Measurements from ENCODE around the gene ALOX5.

ALOX5 gene

GRCh38 chr10:45422866-45423659 lies 49.0 kb downstream of the ALOX5 start:
- no peak for DNase-seq (ENCODE audit: low read depth in 2 of 3, low spot score in 1 of 3)

GRCh38 chr10:45423976-45424499 lies 50.0 kb downstream of the ALOX5 start:
- no peak for DNase-seq (ENCODE audit: low read depth in 2 of 3, low spot score in 1 of 3)

- DNase-seq (ENCODE audit: low read depth in 2 of 3, low spot score in 1 of 3), result no peak
These were observed 50.8 kb downstream of the ALOX5 start for GRCh38 chr10:45424668-45425404.

GRCh38 chr10:45425621-45426563 lies 51.9 kb downstream of the ALOX5 start:
- no peak for DNase-seq (ENCODE audit: low read depth in 2 of 3, low spot score in 1 of 3)

GRCh38 chr10:45427262-45427969 lies 53.4 kb downstream of the ALOX5 start:
- DNase-seq (ENCODE audit: low read depth in 2 of 3, low spot score in 1 of 3), result no peak

- DNase-seq (ENCODE audit: low read depth in 2 of 3, low spot score in 1 of 3), result no peak
These were observed 54.0 kb downstream of the ALOX5 start for GRCh38 chr10:45427970-45428366.

- DNase-seq (ENCODE audit: low read depth in 2 of 3, low spot score in 1 of 3), result no peak
These were observed 54.8 kb downstream of the ALOX5 start for GRCh38 chr10:45428611-45429510.

GRCh38 chr10:45429790-45430189 lies 55.8 kb downstream of the ALOX5 start:
- no peak for DNase-seq (ENCODE audit: low read depth in 2 of 3, low spot score in 1 of 3)

GRCh38 chr10:45432113-45432512 lies 58.1 kb downstream of the ALOX5 start:
- DNase-seq (ENCODE audit: low read depth in 2 of 3, low spot score in 1 of 3), result no peak

GRCh38 chr10:45432700-45433472 lies 58.9 kb downstream of the ALOX5 start:
- no peak for DNase-seq (ENCODE audit: low read depth in 2 of 3, low spot score in 1 of 3)

GRCh38 chr10:45433716-45434469 lies 59.9 kb downstream of the ALOX5 start:
- DNase-seq (ENCODE audit: low read depth in 2 of 3, low spot score in 1 of 3), result no peak

GRCh38 chr10:45437587-45438465 lies 63.8 kb downstream of the ALOX5 start:
- DNase-seq (ENCODE audit: low read depth in 2 of 3, low spot score in 1 of 3), result no peak

- no peak for DNase-seq (ENCODE audit: low read depth in 2 of 3, low spot score in 1 of 3)
These were observed 64.6 kb downstream of the ALOX5 start for GRCh38 chr10:45438466-45439090.

GRCh38 chr10:45439365-45439764 lies 65.3 kb downstream of the ALOX5 start:
- DNase-seq (ENCODE audit: low read depth in 2 of 3, low spot score in 1 of 3), result no peak

GRCh38 chr10:45439873-45440272 lies 65.9 kb downstream of the ALOX5 start:
- DNase-seq (ENCODE audit: low read depth in 2 of 3, low spot score in 1 of 3), result no peak

GRCh38 chr10:45440511-45441062 lies 66.6 kb downstream of the ALOX5 start:
- DNase-seq (ENCODE audit: low read depth in 2 of 3, low spot score in 1 of 3), result no peak

Measured in stimulated activated CD4-positive, alpha-beta T cell treated with anti-CD3 and anti-CD28 coated beads, Interleukin-12 subunit alpha, Interleukin-12 subunit beta, amount 100 ng/mL, for 48 hours (primary cell).